Measurements from ENCODE around the gene PITRM1. TPM values are rescaled to one million over a fixed set of nuclear protein-coding genes. Genes with fewer than 3 reads are reported as not detected.
A peak's percentile ranks its signal among the peaks of the same experiment; 100 is the strongest.

PITRM1 gene
- total RNA-seq, 2 donors from 2014 or later: 45.3 to 50.2 TPM

GRCh38 chr10:3186368-3186767 lies 13.8 kb upstream of the PITRM1 start:
- Mint-ChIP-seq H3K4me1 (peaks cover 11% of the 10 kb centered on the region), H3K27ac (no peak overlapping the region), H3K27me3 (ENCODE audit: insufficient read depth) (peaks cover 6% of the 10 kb centered on the region), H3K4me3 (no peak overlapping the region), H3K36me3 (ENCODE audit: low read depth) (no peaks in the 10 kb centered on the region), H3K9me3 (peaks cover 8% of the 10 kb centered on the region)
- no peak overlapping the region for H3K27ac ChIP-seq (ENCODE audit: low read depth, low read length)
- TF ChIP-seq CTCF (conservative IDR thresholded peaks at IDR 0.05): no peak
- 96 to 100% methylated on average over 2 to 6 of the region's 6 CpGs for WGBS, 2 experiments (ENCODE audit: insufficient coverage in 1 of 2, insufficient read length in 1 of 2)
- no peak overlapping the region for H3K4me3 ChIP-seq (ENCODE audit: low read length)
- no peak overlapping the region for H3K9ac ChIP-seq (ENCODE audit: extremely low read depth, low read length, poor library complexity, severe bottlenecking)
- H3K36me3 ChIP-seq (ENCODE audit: control insufficient read depth, insufficient read depth, low read length): no peaks in the 10 kb centered on the region
- H3K9me3 ChIP-seq (ENCODE audit: control insufficient read depth, low read length): no peaks in the 10 kb centered on the region
- H3K27me3 ChIP-seq (ENCODE audit: control insufficient read depth, insufficient read depth, low read length, poor library complexity, severe bottlenecking): no peaks in the 10 kb centered on the region
- no peaks in the 10 kb centered on the region for H3K4me1 ChIP-seq (ENCODE audit: control insufficient read depth, insufficient read depth, low read length)
- no peak for DNase-seq

- H3K4me1 ChIP-seq (ENCODE audit: control insufficient read depth, insufficient read depth, low read length): no peaks in the 10 kb centered on the region
- no peak overlapping the region for H3K27ac ChIP-seq (ENCODE audit: low read depth, low read length)
- TF ChIP-seq CTCF (conservative IDR thresholded peaks at IDR 0.05): no peak
- no peak overlapping the region for H3K9ac ChIP-seq (ENCODE audit: extremely low read depth, low read length, poor library complexity, severe bottlenecking)
- Mint-ChIP-seq H3K27ac (no peak overlapping the region), H3K4me1 (peaks cover 9% of the 10 kb centered on the region), H3K36me3 (ENCODE audit: low read depth) (no peaks in the 10 kb centered on the region), H3K27me3 (ENCODE audit: insufficient read depth) (peaks cover 6% of the 10 kb centered on the region), H3K4me3 (no peak overlapping the region), H3K9me3 (peaks cover 8% of the 10 kb centered on the region)
- 93 to 94% methylated on average over 2 to 6 of the region's 6 CpGs for WGBS, 2 experiments (ENCODE audit: insufficient coverage in 1 of 2, insufficient read length in 1 of 2)
- no peak overlapping the region for H3K4me3 ChIP-seq (ENCODE audit: low read length)
- H3K9me3 ChIP-seq (ENCODE audit: control insufficient read depth, low read length): no peaks in the 10 kb centered on the region
- H3K36me3 ChIP-seq (ENCODE audit: control insufficient read depth, insufficient read depth, low read length): no peaks in the 10 kb centered on the region
- no peak for DNase-seq
- H3K27me3 ChIP-seq (ENCODE audit: control insufficient read depth, insufficient read depth, low read length, poor library complexity, severe bottlenecking): no peaks in the 10 kb centered on the region
Observed at GRCh38 chr10:3185386-3185785, 12.8 kb upstream of the PITRM1 start.

GRCh38 chr10:3180355-3181025 lies 7.9 kb upstream of the PITRM1 start:
- no peak for TF ChIP-seq CTCF (conservative IDR thresholded peaks at IDR 0.05)
- no peak overlapping the region for H3K4me3 ChIP-seq (ENCODE audit: low read length)
- 92 to 96% methylated on average over 5 to 6 of the region's 6 CpGs for WGBS, 2 experiments (ENCODE audit: insufficient coverage in 1 of 2, insufficient read length in 1 of 2)
- no peaks in the 10 kb centered on the region for H3K4me1 ChIP-seq (ENCODE audit: control insufficient read depth, insufficient read depth, low read length)
- H3K27me3 Mint-ChIP-seq (ENCODE audit: insufficient read depth): peaks cover 5% of the 10 kb centered on the region
- H3K27me3 ChIP-seq (ENCODE audit: control insufficient read depth, insufficient read depth, low read length, poor library complexity, severe bottlenecking): no peaks in the 10 kb centered on the region
- H3K36me3 Mint-ChIP-seq (ENCODE audit: low read depth): no peaks in the 10 kb centered on the region
- peaks cover 6% of the 10 kb centered on the region for H3K4me1 Mint-ChIP-seq
- no peaks in the 10 kb centered on the region for H3K36me3 ChIP-seq (ENCODE audit: control insufficient read depth, insufficient read depth, low read length)
- no peaks in the 10 kb centered on the region for H3K9me3 ChIP-seq (ENCODE audit: control insufficient read depth, low read length)
- H3K9me3 Mint-ChIP-seq: peaks cover 4% of the 10 kb centered on the region
- H3K27ac Mint-ChIP-seq: no peak overlapping the region
- peak; percentile 55 for DNase-seq
- no peak overlapping the region for H3K27ac ChIP-seq (ENCODE audit: low read depth, low read length)
- H3K9ac ChIP-seq (ENCODE audit: extremely low read depth, low read length, poor library complexity, severe bottlenecking): no peak overlapping the region
- H3K4me3 Mint-ChIP-seq: no peak overlapping the region
